GM18505 (cell line): ENCODE measurements around the gene SETMAR.
"Not testable (repeated sequence)": the region's sequence is repeated elsewhere in the genome, so short reads cannot be mapped to it uniquely, and the experiment has no call there.

Experiments used
- ATAC-seq: cut with Tn5 transposase; IDR thresholded peaks from one replicate; pipeline ENCODE4 v1.9.1; 2021; ENCODE audit not compliant: unreplicated experiment
- POLR2A ChIP-seq: IDR thresholded peaks from 4 replicates; pipeline ENCODE4 v1.6.1; 2011; ENCODE audit warnings: borderline replicate concordance; ENCODE audit not compliant: insufficient read depth, insufficient read length; ENCODE audit errors: extremely low read depth

SETMAR gene

GRCh38 chr3:4297486-4297885 lies 5.7 kb upstream of the SETMAR start:
- no peak for TF ChIP-seq POLR2A
- no peak for ATAC-seq

GRCh38 chr3:4302747-4303146 lies 422 bp upstream of the SETMAR start:
- ATAC-seq, result no peak

GRCh38 chr3:4305210-4305609 lies 2.0 kb downstream of the SETMAR start:
- ATAC-seq, result not testable (repeated sequence)

More at GRCh38 chr3:4302747-4303146, 422 bp upstream of the SETMAR start:
- no peak for TF ChIP-seq POLR2A

GRCh38 chr3:4306091-4306490 lies 2.9 kb downstream of the SETMAR start:
- TF ChIP-seq POLR2A, result no peak
- ATAC-seq, result no peak

- ATAC-seq, result no peak
- no peak for TF ChIP-seq POLR2A
Observed at GRCh38 chr3:4306860-4307259, 3.7 kb downstream of the SETMAR start.

GRCh38 chr3:4309491-4310128 lies 6.4 kb downstream of the SETMAR start:
- TF ChIP-seq POLR2A, result no peak
- ATAC-seq, result no peak

DNA sequence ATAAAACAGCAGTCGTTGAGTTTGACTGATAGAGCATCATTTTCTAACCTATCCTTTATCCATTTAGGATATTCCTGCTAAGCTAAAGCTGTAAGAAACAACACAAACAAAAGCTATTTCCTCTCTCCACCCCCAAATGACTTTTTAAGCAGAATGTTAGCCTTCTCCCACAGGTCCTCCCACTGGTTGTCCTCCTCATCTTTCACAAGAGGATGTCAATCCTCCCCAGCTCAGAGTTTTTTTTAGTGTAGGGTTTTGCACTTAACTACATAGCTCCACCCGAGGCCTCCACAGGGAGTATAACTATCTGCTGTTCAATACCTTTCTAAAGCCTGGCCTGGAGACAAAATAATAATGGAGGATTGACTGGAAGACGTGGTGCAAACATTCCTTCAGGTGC lies 7.8 kb downstream of the SETMAR start:
- ATAC-seq, result no peak
- TF ChIP-seq POLR2A, result no peak

- no peak for TF ChIP-seq POLR2A
- ATAC-seq, result no peak
Observed at GRCh38 chr3:4311496-4311895, 8.3 kb downstream of the SETMAR start.

DNA sequence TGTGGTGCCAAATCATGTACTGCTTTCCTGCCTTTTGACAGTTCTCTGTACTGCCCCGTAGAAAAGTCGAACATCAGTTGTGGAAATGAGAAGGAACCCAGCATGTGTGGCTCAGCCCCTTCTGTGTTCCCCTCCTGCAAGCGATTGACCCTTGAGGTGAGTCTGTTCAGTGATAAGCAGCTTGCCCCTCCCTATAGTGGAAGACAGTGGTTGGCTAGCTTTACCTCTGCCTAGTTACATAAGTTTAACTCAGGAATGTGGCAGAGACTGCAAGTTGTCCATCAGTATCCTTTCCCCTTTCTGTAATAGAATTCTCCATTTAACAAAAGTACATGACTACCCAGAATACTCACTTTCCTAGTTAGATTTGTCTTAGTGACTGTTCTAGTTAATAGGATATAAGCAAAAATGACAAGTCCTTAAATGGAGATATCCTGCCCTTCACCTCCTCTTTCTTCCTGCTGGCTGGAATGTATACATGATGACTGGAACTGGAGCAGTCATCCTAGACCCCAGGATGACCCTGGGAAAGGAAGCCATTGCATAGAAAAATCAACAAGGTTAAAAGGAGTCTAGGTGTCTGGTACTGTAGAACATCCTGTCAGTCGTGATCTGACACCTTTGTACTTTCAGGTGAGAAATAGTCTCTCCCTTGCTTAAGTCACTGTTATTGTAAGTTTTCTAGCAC lies 10.6 kb downstream of the SETMAR start:
- TF ChIP-seq POLR2A, result no peak
- no peak for ATAC-seq

DNA sequence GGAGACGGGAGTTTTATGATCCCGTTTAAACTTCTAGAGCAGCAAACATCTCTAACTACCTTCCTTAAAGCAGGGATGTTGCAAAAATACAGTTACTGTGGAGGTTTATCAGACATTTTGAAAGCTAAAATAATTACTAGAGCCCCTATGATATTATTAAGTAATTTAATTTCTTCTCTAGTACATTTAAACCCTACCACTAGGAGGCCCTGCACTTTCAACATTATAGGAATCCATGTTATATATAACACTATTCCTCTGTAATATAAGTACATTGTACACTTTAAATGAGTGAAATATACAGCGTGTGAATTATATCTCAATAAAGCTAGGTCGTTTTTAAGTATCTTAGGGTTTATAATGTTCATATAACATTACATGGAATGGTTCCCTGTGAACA lies 11.5 kb downstream of the SETMAR start:
- no peak for TF ChIP-seq POLR2A
- ATAC-seq, result no peak

DNA sequence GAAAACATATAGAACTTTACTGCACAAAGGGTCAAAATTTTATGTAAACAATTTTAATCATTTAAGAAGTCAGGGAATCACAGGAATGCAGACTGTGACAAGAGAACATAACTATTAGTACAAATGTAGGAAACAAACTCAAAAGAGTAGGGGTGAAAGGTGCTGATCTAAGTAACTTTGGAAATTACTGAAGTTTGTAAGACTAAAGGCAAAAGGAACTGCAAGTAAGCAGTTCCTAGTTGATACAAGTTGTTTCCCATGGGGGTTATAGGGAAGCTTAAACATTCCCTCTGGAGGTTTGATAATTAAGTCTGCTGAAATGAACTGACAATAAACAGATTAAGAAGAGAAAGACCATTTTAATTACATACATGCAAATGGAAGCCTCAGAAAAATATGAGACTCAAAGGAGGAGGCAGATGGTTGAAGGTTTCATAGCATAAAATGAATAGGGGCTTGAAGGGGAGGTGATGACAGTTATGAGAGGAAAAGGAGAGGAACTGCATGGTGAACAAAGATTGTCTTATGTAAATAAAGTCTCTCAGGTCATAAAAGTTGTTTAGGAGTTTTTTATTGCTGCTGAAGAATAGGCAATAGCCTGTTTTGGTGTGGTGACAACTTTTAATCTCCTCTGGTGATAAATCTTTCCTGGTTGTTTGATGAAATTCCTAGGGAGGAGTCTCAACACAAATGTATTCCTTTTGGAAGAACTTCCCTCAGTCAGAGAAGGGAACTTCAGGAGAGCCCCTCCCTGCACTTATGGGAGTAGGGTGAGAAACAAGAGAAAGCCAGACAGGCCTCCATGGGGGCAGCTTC lies 17.1 kb downstream of the SETMAR start:
- ATAC-seq, result no peak
- no peak for TF ChIP-seq POLR2A

DNA sequence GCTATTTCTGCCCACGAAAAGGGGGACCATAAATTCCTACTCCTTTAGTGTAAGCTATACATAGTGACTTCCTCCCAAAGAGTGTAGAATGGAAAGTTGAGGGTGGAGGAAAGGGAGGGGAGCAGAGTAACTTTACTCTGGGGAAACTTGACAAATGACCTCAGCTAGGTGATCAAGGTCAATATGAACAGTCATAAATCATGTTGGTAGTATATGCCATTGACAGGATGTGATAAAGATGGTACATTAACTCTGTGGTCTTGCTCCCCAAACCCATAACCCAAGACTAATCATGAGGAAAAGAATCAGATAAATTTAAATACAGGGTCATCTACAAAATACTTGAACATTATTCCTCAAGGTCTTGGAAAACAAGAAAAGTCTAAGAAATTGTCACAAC lies 18.6 kb downstream of the SETMAR start:
- TF ChIP-seq POLR2A, result no peak
- ATAC-seq, result no peak

- no peak for ATAC-seq
- no peak for TF ChIP-seq POLR2A
Observed at GRCh38 chr3:4322635-4323034, 19.5 kb downstream of the SETMAR start.

GRCh38 chr3:4323246-4324027 lies 20.3 kb downstream of the SETMAR start:
- no peak for TF ChIP-seq POLR2A
- no peak for ATAC-seq

- TF ChIP-seq POLR2A, result no peak
- no peak for ATAC-seq
Observed at GRCh38 chr3:4326868-4327267, 23.7 kb downstream of the SETMAR start.

- ATAC-seq, result not testable (repeated sequence)
Observed at GRCh38 chr3:4329806-4330205, 26.6 kb downstream of the SETMAR start.
